GM19193 (cell line): ENCODE results near the gene ATP6V1G3.

Experiments used
- POLR2A ChIP-seq: IDR thresholded peaks from 4 replicates; pipeline ENCODE4 v1.6.1; 2011; ENCODE audit not compliant: insufficient read depth, insufficient read length; ENCODE audit errors: extremely low read depth

ATP6V1G3 gene

DNA sequence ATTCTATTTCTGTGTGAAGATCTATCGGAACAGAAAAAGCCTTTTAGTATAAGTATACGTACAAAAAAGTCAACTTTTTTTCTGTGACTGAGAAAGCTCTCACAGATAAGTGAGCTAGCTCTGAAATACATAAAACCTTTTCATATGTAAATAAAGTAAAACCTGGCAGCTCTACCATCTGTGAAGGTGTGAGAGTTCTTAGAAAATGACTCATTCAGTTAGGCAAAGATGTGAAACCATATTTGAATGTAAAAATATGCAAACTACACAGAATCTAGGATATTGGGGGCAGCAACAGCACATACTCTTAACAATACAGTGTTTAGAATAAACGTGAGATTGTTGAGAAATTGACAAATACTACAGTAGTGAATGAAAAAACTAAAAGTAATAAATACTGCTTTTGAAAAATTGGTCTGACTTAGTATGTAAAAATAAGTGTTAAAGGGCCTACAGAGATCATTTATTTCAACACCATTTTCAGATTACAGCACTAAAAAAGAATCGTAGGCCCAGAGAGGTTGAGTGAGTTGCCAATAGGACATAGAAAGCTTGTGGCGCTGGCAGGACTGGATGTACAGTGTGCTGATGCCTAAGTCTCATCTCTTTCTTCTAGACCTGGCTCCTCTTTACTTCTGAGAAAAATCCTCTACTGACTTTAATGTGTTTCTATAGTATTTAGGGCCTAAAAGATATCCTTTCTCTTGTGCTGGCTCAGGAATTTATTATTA is 19.8 kb downstream of the ATP6V1G3 start:
- no peak for TF ChIP-seq POLR2A

DNA sequence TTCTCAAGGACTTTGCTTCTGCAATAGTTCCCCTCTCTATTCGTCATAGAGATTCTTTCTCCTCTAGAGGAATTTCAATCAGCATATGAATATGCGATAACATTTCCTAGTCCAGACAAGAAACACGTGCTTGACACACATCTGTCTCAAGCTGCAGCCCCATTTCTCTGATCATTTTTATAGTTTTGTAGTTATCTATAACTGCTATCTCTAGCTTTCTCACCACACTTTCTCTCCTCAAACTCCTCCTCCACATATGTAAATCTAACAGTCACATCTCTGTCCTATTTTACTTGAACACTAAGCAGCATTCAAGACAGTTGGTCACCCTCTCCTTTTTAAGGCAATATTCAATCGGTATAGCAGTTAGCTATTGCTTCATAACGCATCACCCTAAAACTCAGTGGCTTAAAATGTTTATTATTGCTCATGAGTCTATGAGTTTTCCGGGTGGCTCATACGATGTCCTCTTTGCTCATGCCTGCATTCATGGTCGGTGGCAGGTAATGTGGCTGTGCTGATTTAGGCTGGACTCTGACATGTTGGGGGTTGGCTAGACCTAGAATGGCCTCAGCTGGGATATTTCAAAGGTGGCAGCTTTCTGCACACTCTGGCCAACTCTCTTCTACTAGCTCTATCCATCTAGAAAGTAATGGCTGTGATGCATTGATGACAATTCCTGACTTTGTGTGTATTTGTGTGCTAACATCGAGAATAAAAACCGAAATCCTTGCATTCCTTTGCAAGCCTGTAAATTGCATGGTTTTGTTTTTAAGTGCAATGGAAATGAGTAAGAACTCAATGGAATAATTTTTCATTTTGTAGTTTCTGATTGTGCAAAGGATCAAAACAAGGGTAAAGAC is 20.6 kb downstream of the ATP6V1G3 start:
- TF ChIP-seq POLR2A: no peak

DNA sequence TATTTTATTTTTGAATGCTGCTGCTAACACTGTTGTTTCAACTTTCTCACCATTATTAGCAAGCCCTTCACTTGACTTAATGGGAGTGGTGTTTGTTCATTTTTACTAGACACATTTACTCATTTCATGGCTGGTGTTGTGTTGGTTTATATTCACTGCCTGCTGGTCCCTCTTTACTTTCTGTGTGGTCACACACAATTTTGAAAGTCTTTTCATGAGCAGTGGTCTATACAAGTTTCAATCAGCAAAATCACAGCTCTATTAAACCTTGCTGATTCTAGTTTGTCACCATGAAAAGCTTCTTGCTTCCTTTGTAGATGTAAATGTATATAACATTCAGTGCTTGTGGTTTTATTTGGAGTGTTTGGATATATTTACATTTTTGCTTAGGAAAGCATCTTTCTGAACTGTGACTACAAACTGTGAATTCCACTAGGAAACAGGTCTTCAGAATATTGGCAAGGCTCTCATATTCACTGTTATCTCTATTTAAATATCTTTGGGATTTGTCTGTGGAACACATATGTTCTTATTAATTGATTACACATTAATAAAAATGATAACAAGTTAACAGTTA is 22.8 kb downstream of the ATP6V1G3 start:
- no peak for TF ChIP-seq POLR2A

- TF ChIP-seq POLR2A: no peak
Observed at GRCh38 chr1:198500096-198500495, 40.4 kb downstream of the ATP6V1G3 start.

GRCh38 chr1:198499588-198499987 is 40.9 kb downstream of the ATP6V1G3 start:
- no peak for TF ChIP-seq POLR2A

DNA sequence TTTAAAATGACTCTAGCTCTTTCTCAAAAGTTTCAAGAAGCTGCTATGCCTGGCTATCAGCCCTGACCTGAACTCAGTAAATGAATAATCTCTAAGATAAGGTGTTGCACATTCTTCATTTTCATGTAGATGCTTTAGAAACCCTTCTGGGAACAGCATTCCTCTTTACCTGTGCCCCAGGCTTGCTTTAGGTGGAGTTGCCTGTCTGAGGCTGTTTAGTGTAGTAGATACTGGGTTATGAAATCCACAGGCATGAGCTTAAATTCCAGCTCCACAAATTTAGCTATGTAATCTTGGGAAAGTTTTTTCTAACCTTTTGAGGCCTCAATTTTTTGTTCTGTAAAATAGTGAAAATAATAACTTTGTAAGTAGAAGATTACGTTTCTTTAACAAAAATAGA is 41.6 kb downstream of the ATP6V1G3 start:
- no peak for TF ChIP-seq POLR2A

- no peak for TF ChIP-seq POLR2A
Observed at GRCh38 chr1:198498103-198498385, 42.4 kb downstream of the ATP6V1G3 start.

DNA sequence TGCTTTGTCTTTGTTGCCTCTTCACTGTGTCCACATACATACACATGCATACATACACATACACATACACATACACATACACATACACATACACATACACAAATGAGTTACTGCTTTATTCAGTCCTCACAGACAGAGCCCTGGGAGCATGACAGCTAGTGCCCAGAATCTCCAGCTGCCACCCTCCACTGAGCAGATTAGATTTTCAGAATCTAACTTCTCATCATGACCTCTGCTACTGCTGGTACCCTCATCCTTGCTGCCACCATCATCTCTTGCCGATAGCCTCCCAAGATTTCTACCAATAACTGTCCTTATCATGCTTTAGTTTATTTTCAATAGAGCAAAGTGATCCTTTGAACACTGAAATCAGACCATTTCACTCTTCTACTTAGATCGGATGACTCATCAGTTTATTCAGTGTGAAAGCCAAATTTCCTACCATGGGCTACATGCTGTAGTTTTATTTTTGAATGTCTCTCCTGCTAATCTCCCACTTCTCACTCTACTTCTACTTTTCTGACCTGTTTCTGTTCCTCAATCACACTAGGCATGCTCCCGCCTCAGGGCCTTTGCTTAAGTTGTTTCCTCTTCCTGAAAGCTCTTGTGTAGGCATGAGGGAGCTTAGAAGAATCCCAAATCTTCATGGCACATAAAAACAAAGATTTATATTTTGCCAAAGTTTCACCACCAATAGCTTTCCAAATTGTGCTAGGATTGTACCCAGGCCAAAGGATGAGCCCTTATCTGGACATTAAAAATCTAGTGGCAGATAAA is 43.0 kb downstream of the ATP6V1G3 start:
- no peak for TF ChIP-seq POLR2A

GRCh38 chr1:198496216-198497143 is 44.0 kb downstream of the ATP6V1G3 start:
- no peak for TF ChIP-seq POLR2A

DNA sequence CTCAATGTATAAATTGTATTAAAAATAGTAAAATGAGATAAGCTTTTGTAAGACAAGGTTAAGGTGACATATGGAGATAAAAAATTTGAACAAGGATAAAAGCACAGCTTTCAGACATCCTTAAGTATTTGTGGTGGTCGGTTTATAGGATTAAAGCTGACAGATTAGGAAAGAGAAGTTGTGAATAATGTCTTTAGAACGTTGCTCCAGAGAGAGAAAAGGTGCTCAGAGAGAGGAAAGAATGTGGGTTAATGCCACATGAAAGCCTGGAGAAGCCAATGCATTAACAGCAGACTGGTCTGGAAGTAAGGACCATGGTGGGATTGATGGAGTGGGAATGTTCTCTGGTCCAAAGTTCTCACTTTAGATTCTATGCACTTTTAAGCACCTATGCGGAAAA is 44.8 kb downstream of the ATP6V1G3 start:
- TF ChIP-seq POLR2A: no peak

GRCh38 chr1:198494658-198495103 is 45.8 kb downstream of the ATP6V1G3 start:
- no peak for TF ChIP-seq POLR2A

DNA sequence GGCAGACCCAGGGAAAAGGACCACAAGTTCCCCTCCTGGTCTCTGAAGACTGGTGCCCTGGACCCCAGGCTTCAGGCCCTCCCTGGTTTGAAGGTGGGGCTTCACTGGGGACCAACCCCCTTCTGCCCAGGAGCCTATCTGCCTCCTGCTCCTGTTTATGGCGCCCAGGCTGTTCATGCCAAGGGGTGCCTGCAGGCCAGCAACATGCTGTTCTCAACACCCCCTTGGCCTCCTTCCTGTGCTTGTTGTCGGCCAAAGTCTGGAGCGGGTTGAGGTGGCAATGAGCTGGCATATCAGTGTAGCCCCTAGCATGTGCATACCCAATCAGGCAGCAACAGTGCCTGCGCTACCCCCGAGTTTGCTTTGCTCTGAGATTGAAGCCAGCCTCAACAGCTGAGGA is 46.3 kb downstream of the ATP6V1G3 start:
- no peak for TF ChIP-seq POLR2A

DNA sequence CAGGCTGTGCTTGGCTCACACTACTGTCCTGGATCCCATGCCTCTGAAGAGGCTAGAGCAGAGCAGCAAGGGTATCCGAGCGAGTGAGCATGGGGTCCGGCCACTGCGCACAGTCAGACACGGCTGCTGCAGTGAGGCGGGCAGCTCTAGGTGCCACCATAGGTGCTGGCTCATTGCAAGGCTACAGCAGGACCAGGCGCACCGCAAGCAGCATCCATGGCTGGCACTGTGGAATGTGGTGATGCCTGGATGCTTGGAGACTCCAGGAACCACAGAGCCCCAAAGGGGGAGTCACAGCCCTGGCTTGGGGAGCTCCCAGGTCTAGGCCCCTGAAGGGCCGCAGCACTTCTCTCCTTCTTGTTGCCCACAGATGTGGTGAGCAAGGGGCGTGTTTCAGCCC is 47.2 kb downstream of the ATP6V1G3 start:
- no peak for TF ChIP-seq POLR2A

DNA sequence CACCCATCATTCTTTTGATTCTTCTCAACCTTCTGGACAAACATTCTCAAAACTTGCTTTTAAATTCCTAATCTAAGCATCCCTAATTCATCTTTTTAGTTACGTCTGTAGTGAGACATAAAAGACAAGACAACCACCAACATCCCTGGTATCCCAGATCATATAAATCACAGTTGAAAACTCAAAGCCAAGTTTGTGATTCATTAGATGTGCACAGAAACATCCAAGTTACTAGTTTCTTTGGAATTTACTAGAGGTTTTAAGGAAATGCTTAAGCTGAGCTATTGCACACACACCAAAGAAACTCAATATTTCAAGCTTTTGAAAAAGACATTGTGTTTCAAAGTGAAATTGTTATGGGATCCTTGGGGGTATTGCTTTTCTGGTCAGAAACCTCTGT is 47.6 kb downstream of the ATP6V1G3 start:
- TF ChIP-seq POLR2A: no peak

GRCh38 chr1:198491596-198491995 is 48.9 kb downstream of the ATP6V1G3 start:
- no peak for TF ChIP-seq POLR2A

DNA sequence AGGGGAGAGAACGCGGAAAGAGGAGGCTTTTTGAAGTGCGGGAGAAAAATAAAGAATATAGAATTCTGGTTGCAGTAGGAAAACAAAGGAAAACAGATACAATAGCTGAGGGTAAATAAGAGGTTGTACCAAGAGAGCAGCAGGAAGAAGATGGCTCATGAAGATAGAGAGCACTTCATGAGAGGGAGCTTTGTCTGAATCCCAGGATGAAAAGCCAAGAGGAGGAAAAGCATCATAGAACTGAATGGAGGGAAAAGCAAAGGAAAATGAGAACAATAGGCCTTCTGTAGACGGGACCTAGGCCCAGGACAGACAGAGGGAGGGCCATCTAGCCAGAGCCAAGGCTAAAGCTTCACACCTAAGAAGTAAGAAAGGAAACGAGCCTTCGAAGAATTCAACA is 49.5 kb downstream of the ATP6V1G3 start:
- no peak for TF ChIP-seq POLR2A
